ENCODE measurements around the gene CASD1.

The CASD1 gene

DNA sequence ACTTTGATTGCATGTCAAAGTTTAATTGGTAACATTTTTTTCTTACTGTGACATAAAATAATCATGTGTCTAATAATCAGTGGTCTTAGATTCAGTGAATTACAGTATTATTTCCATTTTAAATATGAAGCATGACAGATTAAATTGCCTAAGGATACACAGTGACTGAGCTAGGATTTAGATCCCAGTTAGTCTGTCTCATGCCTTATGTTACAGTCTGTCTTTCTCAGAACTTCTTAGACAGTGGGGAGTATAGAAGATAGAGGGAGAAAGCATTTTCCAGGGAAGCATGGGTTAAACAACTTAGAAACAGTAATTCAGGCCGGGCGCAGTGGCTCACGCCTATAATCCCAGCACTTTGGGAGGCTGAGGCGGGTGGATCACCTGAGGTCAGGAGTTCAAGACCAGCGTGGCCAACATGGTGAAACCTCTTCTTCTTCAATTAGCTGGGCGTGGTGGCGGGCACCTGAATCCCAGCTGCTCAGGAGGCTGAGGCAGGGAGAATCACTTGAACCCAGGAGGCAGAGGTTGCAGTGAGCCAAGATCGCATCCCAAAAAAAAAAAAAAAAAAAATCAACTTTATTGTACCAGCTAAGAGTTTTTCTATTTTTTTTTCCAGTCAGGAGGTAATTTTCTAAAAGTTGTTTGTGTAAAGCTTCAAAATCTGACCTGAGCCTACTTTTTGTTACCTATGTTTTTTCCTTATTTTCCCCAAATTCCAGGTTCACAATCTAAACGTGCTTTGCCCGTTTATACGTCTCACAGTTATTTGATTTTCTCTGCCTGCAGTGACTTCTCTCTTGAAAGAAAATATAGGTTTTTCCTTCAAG is 3.3 kb downstream of the CASD1 start:
- DNase-seq (ENCODE audit: low read depth in 2 of 3, low spot score in 2 of 3) = no peak

DNA sequence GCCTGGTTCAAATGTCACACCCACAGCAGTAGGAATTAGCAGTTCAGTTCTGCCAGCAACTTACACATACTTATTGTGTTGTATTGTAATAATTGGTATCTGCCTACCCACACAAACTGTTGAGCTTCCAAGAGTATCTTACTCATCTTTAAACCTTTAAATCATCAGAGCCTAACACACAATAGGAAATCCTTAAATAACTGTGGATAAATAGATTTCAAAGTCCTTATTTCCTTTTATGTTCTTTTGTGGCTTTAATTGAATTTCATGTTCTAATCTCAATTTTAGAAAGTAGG is 3.9 kb downstream of the CASD1 start:
- no peak for DNase-seq (ENCODE audit: low read depth in 2 of 3, low spot score in 2 of 3)

DNA sequence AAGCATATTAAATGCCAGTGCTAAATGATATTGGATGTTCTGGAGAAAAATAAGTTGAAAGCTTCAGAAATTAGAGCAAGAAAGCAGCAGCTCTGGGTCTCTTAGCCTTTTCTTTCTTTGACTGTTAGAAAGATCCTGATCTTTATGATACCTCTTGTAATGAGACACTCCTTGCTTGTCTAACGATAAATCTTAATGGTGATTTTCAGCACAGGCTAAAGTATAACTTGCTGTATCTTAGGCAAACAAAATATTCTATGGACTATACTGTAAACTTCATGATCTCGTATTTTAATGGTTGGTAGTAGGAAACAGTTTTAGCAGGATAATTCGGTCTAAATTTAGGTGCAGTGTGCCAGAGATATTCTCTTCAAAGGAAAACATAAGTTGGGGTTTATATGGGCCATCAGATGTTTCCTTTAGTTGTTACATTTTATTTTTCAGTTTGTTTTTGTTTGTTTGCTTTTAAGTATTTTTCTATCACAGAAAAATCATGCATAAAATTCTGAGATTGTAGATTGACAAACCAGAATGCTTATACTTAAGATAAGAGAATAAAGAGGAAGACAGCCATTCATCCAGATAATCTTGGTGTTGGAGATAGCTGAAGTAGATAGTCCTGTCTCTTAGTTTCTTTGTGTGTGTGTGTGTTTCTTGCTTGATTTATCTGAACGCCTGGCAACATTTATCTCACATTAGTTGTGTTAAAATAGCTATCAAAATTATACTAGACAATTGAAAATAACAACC is 4.7 kb downstream of the CASD1 start:
- no peak for DNase-seq (ENCODE audit: low read depth in 2 of 3, low spot score in 2 of 3)

DNA sequence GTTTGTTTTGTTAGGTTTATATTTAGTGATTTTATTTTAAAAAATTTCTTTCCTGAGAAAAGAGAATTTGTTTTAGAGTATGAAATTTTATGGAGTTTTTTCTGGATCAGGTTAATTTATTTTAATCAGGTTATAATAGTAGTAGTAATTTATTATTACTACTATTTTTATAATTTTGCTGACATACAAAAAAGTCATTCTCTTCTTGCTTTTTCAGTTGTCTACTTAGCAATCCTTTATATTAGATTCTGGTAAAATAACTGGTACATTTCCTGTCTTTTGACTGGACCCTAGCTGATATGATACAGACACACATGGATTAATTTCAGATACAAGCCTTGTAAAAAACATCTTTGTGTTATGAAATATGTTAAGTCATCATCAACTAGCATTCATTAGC is 5.3 kb downstream of the CASD1 start:
- DNase-seq (ENCODE audit: low read depth in 2 of 3, low spot score in 2 of 3) = no peak

DNA sequence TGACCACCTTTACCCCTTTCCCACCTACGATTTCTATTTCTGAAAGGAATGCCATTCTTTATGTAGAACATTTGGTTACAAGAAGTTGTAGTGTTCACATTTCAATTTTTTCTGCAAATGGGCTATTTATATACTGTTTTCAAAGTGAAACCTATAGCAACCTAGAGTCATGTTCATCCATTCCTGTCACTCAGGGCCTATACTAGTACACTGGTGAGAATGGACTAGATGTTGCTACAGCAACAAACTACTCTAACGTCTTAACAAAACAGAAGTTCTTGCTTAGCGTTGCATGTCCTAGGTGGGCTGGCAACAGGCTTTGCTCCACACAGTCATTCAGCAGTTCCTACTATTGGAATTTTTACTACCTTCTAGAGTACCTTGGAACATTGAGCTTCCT is 16.3 kb downstream of the CASD1 start:
- no peak for DNase-seq (ENCODE audit: low read depth in 2 of 3, low spot score in 2 of 3)

DNA sequence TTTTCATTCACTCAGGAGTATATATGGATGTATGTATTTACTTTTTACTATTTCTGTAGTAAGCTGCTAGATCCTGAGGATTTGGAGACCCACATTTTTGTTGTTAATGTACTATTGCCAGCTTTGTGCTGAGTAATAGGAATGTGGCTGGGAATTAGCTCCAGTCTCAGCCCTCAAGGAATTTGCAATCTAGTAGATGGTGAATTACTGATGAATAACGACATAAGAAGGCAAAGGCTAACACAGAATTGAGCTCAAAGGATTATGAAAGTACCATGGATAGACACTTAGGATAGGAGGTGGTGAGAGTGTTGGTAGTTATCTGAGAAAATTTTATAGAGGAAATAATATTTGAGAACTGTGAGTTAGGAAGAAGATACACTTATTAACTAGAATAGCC is 19.9 kb downstream of the CASD1 start:
- no peak for DNase-seq (ENCODE audit: low read depth in 2 of 3, low spot score in 2 of 3)

DNA sequence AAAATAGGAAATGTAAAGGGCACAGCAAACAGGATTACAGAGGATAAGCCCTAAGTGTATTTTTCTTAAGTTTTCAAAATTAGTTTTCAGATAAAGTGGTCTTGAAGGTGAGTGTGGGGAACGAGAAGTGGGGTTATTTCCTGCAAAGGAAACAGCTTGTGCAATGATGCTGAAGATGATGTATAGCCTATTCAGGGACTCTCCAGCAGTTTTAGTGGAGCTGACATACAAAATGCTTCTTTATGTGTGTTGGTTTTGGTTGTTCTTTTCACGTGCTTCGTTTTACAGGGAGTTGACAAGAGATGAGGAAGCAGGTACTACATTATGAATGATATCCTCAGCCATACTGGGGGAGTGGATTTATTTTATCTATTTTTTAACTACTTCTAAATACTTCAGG is 20.5 kb downstream of the CASD1 start:
- DNase-seq (ENCODE audit: low read depth in 2 of 3, low spot score in 2 of 3) = no peak

DNA sequence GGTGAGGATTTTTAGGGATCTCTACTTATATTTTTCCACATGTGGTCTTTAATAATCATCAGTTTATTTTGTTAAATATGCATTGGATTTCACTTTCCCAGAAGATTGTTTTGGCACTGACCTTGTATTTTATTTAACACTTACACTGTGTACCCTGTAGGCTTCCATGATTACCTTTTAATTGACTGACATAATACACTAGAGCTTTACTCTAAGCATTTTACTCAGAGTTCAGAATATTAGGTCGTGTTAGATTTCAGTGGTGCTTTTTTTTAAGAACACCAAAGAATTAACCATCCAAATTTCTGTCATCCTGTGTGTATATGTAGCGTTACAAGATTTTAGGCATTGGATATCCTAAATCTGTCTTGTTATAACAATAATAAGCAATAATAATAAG is 23.1 kb downstream of the CASD1 start:
- no peak for DNase-seq (ENCODE audit: low read depth in 2 of 3, low spot score in 2 of 3)

DNA sequence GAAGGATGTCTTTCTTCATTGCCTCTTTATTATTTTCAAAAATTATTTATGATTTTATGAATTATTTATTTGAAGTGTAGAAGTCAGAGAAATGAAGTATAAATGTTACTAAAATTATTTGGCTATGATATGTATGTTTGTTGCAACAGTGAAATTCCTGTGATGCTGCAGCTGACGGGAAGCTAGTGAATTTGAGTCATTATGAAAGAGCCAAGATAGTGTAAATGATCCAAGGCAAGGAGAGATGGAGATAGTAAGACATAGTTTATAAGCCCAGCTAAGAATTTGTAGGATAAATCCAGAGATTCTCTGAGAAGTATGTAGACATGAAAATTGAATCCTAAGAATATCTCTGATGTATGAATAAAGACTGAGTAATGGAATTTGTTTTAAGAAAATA is 30.8 kb downstream of the CASD1 start:
- no peak for DNase-seq (ENCODE audit: low read depth in 2 of 3, low spot score in 2 of 3)

DNA sequence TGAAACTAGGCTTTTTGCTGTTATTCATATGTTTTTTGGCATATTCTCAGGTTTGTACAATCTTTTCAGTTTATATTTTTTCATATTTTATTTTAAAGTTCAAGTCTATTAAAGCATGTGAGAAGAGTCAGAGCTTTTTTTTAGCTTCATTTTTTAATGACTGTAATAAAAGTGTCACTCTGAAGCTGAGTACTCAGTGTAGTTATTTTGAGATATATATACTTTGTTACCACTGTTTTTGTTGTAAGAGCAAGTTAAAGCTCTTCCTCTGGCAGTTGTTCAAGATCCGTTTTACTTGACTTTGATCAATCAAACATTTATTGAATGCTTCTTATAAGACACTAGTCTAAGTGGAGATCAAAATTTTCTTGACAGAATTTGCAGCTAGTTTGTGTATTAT is 37.5 kb downstream of the CASD1 start:
- DNase-seq (ENCODE audit: low read depth in 2 of 3, low spot score in 2 of 3) = no peak

DNA sequence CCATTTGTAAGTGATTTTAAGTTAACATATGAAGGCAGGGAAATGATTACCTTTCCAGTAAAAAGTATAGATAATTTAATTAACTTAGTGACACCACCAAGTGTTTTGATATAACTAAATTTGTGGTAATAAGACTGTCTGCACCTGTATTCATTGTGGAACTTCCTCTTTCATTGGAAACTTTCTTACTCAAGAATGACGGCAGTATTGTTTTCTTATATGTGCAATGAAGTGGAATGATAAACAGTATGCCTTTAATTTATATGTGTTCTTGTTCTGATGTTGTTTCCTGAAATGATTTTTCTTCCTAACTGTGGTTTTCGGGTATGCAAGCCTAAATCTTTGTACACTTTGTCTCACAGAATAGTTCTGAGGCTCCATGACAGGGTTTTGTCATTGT is 46.4 kb downstream of the CASD1 start:
- no peak for DNase-seq (ENCODE audit: low read depth in 2 of 3, low spot score in 2 of 3)

DNA sequence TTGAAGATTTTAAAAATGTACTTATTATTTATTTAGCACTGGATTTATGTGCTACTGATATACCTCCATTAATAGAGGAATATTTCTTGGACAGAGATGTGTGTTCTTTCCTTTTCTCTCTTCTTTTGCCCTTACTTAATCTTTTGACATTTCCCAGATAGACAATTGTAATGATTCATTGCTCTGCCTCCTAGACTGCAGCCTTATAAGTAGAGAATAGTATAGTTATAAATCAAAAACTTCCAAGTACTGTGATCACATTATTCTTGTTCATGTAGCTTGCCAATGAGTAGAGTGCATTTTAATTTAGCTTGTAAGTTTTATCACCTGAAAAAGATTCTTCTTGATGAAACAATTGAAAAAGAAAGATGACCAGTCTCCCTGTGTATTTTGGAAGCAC is 47.6 kb downstream of the CASD1 start:
- DNase-seq (ENCODE audit: low read depth in 2 of 3, low spot score in 2 of 3) = no peak

DNA sequence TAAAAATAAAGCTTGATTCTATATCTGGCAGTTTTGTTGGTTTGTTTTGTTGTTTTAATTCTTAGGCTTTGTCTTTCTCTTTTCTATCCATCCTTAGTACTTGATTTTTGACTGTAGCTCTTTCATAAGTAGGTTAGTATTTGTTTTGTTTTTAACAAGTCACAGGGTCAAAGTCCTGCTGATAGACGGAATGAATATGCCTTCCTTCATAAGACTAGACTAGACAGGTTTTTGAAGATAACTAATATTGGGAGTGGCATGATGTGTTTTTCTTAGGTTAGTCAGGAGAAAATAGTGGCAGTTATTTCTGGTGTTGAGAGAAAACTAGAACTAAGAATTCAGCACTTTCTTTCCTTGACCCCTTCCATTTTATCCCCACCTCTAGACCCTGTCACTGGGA is 50.4 kb downstream of the CASD1 start:
- no peak for DNase-seq (ENCODE audit: low read depth in 2 of 3, low spot score in 2 of 3)

DNA sequence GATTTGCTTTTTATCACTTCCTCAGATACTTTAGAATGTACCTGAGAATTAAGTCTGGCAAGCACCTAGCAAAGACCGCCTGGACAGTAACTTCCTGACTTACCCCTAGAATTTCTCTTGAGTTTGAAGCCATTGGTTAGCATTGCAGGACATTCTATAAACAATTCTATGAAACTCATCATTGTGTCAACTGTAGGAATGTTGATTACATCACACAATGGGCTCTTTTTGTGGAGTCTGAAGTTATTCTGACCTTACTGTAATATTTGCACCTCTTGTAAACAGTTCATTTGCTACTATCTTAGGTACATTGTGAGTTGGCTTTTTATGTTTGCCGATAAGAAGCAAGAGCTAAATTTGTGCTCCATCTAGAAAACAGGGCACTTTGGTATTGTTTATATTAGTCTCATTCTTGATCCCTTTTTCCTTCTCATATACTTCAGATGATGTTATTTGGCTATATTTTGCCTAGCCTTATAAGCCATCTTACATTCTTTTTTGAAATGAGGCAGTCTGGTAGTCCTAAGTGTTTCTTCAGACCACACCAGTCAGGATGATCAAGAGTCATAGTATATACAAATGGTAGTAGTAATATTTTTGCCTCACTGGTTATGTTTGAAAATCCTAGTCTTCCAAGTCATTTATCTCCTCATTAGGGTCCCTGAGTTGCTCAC is 52.4 kb downstream of the CASD1 start:
- DNase-seq (ENCODE audit: low read depth in 2 of 3, low spot score in 2 of 3) = no peak

DNA sequence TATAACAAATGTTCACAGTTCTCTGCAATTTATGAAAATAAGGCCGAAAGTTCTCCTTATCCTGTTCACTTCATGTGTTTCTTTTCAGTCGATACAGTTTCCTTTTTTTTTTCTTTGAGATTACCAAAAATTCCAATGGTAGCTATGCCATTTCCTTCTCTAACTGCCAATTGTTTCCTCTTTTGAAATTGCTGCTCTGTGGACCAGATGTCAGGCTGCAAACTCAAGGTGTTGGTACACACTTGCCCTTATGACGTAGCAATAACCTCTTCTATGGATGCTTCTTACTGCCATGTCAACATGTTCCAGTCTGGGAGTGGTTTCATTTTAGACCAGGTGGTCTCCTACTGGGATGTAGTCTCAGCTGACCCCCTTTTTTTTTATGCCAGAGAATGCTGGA is 52.9 kb downstream of the CASD1 start:
- DNase-seq (ENCODE audit: low read depth in 2 of 3, low spot score in 2 of 3) = no peak

DNA sequence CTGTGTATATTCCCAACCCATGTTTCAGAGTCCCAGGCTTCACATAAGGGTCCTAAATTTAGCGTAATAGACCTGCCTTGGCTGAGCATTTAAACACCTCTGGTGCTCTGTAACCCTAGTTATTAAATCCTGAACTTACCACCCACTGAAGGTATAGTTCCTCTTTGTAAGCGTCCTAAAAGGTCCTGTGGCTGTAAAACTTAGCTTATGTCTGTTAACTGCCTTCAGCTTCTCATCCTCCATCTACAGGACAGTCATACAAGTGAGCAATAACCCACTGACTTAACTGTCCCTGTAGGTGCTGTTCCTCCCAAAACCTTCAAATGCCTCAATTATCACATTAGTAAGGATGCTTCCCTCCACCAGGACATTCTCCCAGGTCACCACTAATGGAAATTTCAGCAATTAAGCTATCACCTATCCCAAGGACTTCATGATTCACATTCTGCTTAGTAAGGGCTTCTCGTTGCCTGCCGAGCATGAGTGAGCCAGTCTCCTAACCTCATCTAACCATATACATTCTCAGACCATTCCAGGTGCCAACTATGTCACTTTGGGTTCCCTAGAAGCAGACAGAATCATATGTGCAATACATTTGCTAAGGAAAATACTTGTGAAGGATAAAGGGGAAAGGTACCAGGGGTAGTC is 55.8 kb downstream of the CASD1 start:
- no peak for DNase-seq (ENCODE audit: low read depth in 2 of 3, low spot score in 2 of 3)

DNA sequence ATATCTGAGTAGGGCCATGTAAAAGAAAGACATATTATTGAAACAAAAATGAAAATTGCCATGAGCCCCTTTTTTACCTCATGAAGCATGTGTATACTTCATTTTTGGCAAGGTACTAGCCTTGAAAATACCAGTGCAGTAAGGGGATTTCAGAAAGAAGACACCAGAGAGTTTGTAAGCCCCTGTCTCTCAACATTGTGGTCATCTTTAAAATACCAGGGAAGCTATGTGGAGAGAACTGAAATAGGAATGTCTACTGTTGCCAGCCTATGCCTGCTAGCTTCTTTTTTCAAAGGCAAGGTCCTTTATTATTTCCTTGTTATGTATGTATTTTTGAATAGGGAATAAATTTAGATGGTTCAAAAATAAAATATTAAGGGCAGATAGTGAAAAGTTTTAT is 57.8 kb downstream of the CASD1 start:
- DNase-seq (ENCODE audit: low read depth in 2 of 3, low spot score in 2 of 3) = no peak

DNA sequence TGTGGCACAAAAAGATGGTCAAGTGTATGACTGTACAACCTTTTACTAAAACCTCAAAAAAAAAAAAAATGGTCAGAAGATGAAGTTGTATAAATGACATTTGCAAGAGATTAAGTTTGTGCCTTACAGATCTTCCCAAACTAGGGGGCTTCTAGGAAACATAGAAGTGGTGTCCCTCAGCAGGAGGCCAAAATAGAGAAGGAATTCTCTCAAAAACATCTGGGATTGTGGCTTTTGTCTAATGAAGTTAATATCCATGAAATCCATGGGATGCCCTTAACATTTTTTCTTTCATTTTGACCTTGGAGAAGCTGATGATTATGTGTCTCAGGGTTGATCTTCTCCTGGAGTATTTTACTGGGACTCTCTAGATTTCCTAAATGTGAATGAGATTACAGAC is 62.2 kb downstream of the CASD1 start:
- no peak for DNase-seq (ENCODE audit: low read depth in 2 of 3, low spot score in 2 of 3)

DNA sequence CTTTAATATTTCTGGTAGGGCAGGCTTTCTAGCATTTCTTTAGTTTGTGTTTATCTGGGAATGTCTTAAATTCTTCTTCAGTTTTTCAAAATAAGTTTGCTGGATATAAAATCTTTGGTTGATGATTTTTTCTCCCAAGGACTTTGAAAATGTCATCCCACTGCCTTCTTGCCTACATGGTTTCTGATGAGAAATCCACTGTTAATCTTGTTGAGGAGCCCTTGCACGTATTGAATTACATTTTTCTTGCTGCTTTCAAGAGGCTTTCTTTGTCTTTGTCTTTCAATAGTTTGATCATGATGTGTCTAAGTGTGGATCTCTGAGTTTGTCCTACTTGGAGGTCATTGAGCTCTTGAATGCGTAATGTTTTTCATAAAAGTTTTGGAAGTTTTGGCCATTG is 66.0 kb downstream of the CASD1 start:
- DNase-seq (ENCODE audit: low read depth in 2 of 3, low spot score in 2 of 3) = no peak

DNA sequence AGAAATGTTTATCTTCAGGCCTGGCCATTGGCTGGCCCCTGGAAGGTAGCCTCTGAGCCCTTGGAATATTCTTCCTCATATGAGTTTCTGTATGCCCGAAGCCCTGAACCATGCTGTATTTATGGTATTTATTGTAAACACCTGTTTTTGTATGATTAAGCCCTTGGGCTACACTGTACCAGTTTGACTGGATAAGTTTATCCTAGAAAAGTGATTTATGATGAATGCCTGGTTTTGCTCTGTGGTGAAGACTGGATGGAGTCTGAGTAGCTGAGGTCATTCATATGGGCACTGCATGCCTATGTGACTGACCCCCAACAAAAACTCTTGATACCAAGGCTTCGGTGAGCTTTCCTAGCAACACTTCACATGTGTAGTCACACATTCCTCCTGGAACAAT is 66.7 kb downstream of the CASD1 start:
- no peak for DNase-seq (ENCODE audit: low read depth in 2 of 3, low spot score in 2 of 3)

DNA sequence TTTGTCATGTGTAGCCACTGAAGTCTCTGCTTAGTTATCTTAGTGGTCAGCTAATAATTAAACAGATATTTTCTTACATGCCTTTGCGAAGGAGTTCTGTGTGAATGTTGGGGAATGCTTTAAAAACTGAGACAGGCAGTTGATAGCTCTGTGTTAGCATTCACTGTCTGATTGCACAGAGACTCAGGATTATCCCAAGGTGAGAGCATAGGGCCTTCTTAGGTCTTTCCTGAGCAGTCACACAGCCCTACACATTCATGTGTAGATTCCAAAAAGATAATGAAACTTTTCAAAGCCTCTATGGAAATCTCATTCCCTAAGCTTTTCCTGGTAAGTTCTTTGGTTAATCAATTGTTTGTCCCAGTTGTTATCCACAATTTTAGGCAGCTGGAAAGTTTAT is 67.7 kb downstream of the CASD1 start:
- no peak for DNase-seq (ENCODE audit: low read depth in 2 of 3, low spot score in 2 of 3)

DNA sequence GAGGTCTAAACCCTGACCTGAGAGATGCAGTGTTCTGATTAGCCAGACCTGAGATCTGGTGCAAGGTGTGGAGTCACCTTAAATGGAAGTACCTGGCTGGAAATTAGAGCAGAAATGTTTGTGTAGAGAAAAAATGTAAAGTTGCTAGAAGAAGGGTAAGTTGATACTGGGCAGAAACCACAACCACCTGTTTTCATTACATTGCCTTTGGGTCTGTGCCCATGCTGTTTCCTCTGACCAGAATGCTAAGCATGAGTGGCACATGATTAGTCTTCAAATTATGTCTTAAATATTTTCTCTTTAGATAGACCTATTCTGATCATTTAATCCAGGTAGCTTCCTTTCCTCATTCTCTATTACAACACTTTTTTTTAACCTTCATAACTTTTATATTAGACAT is 69.0 kb downstream of the CASD1 start:
- DNase-seq (ENCODE audit: low read depth in 2 of 3, low spot score in 2 of 3) = no peak

Measured in activated CD8-positive, alpha-beta memory T cell treated with anti-CD3 and anti-CD28 coated beads for 48 hours (primary cell).